NCI-H146 treated with DMSO at 0.1 percent for 48 hours (cell line): ENCODE data around the gene ENOX1.
A peak's percentile ranks its signal among the peaks of the same experiment; 100 is the strongest.

Experiments used
- DNase-seq: peaks from one replicate; lab custom pipeline; 2025; ENCODE audit not compliant: unreplicated experiment; lab: John Stamatoyannopoulos, UW

The ENOX1 gene

DNA sequence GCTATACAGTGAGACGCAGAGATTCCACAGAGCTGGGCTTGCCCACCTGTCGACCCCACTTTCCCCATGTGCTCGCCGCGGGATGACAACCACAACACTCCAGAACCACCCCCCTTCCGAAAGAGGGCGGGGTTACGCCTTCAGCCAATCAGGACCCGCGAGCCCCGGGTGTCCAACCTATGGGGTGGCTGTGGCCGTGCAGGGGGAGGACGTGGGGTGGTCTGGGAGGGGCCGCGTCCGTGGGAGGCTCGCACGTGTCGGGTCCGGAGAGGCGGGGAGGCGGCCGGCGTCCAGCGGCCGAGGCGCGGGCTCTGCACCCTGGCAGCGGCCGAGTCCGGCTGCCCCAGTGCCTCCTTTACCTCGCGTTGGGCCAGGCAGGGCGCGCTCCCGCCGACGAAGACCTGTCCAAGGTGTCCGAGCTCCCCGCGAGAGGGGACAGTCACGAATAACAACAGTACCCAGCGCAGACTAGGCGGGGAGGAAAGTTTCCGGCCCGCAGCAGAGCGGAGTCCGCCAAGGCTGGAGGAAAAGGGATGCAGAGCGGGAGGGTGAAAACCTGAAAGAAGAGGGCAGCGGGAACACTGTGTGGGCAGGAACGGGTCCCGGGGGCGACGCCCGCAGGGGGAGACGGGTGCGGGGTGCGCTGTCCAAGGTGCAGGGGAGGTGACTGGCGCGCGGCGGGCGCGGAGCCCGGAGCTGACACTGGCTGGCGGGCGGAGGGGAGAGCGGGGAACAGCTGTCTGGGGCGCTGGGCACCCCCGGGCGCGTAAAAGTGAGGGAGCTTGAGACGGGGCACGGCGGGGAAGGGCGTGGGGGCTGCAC is 911 bp downstream of the ENOX1 start:
- DNase-seq, result peak; percentile 66

DNA sequence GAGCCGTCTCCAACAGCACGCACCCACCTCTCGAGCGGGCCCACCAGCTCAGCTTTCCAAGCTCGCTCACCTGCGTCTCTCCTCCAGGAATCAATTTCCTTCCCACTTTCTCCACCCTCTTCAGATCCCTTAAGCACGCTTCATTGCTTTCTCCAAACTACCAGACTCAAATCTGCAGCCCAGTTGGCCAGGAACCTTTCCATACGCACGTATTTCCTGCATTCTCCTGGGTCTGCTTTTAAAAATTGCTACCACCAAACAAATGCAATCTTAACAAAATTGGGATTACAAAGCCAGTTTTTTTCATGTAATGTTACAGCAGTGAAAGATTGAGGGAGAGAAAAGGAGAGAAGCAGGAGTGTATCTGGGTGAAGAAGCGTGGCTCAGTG is 1.5 kb downstream of the ENOX1 start:
- DNase-seq, result no peak

DNA sequence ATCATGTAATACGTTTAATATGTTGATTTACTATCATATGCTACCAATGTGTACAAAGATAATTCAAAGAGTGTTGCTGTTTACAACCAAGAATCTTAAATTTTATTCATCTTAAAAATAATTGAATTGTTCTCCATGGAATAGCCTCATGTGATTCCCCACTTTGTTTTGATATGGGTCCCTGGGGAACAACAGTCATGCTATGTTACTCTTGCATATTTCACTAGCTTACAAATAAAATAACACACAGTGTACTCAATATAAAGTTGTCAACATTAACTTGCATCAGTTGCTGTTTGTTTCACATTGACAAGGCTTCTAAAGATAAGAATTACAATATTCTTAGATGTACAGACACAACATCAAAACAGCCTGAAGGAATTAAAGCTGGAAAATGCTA is 2.3 kb downstream of the ENOX1 start:
- DNase-seq, result no peak

DNA sequence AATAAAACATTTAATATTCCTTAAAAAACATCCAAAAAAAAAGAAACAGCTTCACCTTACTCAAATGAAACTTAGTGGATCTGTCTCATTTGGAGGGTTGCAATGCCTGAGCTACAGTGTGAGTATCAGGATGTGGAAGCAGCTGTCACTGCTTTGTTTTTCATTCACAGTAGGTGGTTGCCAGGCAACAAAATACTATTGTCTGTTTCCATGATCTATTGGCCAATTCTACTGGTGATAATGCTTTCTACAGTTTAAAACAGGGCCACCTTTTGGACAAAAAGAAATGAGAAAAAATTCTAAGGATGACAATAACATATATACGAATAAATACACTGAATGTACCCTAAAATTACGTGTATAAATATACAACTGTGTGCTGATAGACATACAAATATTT is 3.0 kb downstream of the ENOX1 start:
- DNase-seq, result peak; percentile 85

DNA sequence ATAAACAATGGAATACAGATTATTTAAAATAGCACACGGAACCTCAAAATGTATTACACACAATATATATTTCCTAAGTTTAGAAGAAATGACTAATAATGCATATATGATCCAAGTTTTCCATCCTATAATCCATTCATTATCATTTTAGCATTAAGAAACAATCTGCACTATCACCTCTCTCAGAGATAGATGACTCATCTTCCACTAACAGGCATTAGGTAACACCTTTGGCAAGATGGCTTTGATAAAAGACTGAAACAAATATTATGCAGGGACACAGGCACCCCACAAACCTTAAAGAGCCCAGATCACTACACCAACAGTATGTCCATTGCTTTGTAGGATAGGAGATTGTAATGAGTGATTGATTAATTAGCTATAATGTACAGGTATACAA is 4.1 kb downstream of the ENOX1 start:
- no peak for DNase-seq

DNA sequence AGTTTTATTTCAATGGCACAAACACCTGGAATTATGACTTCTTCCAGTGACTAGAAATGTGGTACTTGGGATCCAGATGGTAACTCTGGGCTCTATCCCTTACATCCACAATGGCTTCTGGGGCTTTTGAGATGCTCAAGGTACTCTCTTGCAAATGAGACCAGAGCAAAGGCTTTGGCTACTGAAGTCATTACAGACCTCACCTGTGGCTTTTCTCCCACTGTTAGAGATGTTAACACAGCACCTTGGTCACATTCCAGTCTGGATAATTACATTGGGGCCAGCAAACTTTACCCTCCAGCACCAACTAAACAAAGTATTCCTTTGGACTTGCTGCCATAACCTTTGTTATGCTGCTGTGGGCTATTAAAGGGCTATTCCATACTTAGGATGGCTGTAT is 6.1 kb downstream of the ENOX1 start:
- no peak for DNase-seq

DNA sequence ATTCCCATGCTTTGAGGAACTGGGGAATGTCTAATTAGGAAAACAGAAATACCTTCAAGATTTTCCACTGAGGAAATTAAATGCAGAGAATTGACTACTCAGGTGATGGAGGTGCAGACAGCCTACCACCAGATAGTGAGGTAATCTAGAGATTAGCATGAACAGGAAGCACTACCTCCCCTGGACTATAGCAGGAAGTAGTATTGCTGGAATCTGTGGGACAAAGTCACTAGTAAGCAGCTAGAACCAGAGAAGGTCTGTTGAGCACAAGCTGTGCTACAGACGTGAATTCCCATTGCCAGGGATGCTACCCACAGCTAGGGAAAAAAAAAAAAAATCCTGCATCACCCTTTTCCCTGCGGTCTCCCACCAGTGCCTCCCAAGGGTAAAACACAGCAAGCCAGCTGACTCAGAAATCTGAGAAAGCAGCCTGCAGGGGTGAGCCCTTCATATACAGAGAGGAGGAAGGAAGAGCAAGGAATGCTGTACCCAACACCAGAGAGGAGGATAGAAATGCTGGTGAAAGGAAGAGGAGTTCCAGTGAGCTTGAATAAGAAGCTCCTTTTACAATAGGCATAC is 10.2 kb downstream of the ENOX1 start:
- DNase-seq, result no peak

DNA sequence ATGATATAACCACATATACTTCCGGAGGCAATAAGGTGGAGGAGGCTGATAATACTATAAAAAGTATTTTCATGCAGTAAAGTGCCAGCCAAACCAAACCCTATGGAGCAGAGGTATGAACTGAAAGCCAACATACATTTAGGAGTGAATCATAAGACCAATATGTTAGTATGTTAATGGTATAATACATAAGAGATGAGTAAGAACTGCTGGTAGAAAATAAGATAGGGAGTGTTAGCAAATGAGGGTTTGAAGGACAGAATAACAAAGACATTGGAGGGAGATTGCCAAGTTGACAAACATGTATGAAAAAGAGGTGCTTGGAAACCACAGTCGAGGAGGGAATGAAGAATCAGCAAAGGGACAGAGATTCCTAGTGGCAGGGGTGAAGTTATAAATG is 10.8 kb downstream of the ENOX1 start:
- no peak for DNase-seq

DNA sequence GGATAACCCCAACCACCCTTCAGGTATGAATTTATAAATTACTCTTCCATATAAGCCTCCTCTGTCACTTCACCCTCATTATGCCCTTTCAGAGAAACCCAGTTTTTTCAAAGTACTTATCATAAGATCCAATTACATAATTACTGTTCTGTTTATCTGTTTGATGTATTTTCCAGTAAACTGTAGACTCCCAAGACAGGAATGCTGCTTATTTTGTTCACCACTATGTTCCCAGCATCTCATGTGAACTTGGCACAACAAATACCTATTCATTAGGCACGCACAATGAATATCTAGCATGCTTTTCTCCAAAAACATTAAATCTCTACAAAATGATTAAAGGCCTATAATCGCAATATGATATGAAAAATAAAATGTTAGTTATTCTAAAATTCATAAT is 13.2 kb downstream of the ENOX1 start:
- no peak for DNase-seq

DNA sequence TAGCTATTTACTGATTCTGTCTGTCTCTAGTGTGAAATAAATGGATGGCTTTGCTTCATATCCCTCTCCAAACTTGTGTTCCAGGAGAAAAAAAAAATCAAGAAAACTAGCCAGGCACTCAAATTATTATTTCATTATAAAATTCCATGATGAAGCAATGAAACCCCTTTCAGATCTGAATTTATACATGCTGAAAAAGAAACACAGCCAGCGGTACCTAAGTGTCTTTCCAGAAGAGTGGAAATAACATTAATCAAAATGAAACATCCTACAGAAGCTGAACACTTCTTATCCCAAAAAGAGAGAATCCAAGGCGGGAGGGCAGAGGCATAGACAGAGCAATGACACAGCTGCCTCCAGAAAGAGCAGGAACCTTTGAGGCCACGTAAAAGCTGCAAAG is 15.9 kb downstream of the ENOX1 start:
- no peak for DNase-seq

DNA sequence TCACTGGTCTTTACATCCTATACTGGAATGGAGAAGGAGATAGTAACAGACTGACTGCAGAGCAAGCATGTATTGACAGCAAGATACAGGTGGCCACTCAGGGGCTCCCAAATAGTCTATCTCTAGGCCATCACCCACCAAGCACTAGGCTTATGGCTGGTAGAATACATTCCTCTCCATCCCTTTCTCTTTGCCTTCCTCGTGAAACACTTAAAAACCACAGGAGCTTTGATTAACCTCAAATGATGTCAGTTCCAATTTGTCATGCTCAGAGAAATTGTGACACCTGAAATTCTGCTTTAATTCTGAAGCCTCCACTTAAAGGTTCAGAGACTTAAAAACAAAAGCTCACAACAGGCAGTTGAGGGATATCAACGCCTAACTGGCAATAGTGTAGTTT is 17.2 kb downstream of the ENOX1 start:
- no peak for DNase-seq

DNA sequence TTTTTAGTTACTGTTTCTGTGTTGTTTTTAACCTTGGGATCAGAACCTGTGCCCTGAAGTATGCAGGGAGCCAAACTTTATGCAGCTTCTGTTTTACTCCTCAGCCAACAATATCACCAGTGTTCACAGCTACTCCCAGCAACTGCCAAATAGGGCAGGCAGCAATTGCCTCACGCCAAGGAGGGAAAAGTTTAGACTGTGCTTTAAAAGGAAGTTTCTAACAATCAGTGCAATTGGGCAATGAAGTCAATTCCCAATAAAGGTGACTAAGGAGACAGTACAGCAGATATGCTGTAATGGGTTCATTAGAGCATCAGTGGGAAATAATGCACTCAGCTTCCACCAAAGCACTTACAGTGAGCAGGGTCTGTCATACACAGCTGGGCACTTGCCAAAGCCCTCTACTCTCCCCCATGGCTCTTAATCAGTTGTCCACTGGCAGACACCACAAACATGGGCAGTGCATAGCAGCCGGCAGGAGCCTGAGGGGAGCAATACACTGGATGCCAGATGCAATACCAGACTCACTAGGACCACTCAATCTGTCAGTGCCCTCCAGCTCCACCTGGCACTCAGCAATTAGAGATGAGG is 19.3 kb downstream of the ENOX1 start:
- no peak for DNase-seq

DNA sequence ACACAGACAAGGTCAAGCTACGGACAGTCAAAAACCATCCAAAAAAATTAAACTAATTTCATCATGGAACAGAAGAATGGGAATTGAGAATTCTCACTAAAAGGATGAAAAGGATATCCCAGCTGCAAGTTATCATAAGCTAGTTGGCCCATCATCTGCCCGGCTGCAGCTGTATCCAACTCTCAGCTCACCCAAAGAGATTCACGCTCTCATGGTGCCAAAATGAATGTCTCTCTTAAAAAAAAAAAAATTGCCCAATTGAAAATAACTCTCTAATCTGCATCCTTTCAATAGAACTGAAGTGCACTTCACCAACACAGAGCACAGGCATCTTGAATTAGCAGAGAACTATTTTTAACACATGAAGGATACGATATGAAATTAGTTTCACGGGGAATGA is 20.0 kb downstream of the ENOX1 start:
- no peak for DNase-seq

DNA sequence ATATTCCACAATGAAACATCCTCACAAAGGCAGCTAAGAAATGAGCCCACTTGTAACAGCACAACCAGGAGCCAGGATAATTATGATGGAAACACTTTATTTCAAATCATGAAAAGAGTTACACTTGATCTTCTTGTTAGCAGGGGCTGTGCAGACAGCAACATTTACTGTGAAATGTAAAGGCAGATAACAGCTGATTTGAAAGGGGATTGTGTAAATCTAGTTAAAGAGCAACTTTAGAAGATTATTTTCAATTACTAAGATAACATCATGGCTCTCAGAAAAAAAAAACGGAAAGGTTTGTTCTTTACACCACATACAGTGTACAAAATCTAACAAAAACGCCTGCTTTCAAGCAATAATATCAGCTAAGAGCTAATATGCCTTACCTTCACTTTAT is 22.4 kb downstream of the ENOX1 start:
- DNase-seq, result no peak

DNA sequence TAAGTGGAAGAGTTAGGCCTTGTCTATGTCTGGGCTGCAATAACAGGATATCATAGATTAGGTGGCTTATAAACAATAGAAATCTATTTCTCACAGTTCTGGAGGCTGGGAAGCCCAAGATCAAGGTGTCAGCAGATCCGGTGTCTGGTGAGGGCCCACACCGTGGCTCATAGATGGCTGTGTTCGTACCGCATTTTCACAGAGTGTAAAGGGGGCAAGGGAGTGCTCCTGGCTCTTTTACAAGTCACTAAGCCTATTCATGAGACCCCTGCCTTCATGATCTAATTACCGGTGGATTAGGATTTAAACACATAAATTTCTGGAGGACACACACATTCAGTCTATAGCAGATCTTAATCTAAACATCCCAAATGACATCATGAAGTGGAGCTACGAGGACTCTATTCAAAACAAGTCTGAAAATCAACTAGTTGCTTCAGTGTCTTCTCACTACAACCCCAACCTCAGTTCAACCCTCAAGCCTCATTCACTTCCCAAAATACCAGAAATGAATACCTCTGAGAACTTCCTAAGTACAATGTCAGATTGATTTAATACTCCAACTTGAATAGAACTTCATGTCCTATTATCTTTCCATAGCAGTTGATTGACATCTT is 23.5 kb downstream of the ENOX1 start:
- no peak for DNase-seq

DNA sequence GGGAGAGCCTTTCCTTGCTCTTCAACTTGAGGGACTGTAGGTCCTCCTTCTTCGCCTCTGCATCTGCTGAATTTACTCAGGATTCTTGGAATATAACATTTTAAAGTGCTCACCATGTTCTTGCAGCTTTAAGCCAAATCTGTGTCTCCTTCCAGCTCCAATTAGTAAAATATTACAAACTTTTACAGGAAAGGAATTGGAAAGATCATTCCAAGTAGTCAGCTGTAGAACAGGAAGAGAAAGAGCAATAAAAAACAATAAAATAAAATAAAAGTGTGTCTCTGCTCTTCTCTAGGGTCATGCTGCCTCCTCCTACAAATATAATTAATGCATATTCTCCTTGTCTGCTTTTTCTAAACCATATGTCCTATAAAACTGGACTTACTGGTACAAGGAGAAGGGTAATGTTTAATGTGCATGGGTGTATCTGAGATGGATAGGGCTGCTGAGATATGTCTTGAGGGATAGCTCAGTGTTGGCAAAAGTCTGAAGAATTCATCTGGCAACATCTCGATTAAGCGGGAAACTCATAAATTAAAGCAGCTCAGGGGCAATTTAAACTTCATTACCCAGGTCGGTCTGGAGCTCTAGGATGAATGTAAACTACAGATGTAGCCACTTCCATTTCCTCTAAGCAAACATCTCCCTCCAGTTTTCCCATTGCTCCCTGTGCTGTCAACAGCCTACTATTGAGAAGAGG is 25.0 kb downstream of the ENOX1 start:
- DNase-seq, result no peak

DNA sequence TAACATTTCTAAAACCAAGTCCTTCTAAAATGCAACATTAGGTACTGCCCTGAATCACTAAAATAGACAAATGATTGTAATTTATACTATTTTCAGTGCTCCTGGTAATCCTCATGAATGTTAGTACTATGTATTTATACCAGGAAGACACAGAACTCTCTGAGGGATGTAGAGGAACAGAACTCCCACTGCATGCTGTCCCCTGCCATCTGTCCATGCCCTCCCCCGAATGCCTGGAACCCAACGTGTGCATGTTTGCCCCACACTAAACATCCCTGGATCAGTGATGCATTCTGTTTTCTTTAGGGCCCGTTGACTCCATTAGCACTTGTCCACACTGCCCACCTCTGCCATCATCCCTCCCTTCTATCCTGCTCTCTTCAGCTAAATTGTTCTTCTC is 26.5 kb downstream of the ENOX1 start:
- no peak for DNase-seq

DNA sequence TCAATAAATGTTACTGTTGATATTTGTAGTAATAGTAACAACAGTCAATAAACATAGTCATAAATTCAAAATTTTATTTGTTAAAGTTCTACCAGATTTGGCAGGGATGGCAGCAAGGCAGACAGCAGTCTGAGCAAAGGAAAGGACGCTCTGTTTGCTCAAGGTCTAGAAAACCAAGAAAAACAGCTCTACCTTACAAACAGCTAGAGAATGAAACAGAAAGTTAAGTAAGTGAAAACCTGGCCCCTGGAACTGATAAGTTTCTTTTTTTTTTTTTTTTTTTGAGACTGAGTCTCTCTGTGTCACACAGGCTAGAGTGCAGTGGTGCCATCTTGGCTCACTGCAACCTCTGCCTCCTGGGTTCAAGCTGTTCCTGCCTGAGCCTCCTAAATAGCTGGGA is 27.9 kb downstream of the ENOX1 start:
- no peak for DNase-seq

DNA sequence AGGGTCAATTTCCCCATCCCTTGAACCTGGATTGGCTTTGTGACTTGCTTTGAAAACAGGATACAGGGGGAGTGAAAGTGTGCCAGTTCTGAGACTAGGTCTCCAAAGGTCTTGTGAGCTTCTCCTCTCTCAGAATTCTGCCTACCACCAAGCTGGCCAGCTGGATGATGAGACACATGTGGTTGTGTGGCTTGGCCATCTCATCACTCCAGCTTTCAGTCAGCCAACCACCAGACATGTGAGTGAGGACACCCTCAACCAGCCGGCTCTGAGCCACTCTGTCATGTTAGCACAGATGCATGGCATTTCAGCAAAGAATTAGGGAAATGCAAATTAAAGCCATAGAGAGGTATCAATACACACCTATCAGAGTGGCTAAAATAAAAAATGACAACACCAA is 29.5 kb downstream of the ENOX1 start:
- DNase-seq, result no peak

DNA sequence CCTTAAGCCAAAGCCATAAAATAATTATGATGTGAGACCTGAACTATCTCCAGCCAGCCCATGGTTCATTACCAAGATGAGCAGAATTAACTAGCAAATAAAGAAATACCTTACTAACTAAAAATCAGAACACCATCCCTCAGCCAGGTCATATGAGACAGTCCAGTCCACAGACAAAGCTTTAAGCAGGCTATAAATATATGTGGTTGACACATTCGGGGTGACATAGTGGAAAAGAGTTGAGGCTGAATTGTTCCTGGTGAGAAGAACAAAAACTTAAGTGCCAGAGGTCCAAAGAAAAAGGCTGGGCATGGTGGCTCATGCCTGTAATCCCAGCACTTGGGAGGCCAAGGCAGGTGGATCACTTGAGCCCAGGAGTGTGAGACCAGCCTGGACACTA is 30.9 kb downstream of the ENOX1 start:
- DNase-seq, result no peak

DNA sequence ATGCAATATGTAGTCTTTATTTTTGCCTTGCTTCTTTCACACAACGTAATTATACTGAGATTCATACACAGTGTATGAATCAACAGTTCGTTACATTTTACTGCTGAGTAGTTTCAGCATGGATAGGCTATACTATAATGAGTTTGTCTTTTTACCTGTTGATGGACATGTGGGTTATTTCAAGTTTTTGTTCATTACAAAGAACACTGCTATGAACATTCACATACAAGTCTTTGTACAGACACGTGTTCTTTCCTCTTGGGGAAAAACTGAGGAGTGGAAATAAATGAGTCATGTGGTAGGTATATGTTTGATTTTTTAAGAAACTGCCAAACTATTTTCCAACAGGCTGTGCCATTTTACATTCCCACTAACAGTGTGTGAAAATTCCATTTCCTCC is 35.1 kb downstream of the ENOX1 start:
- DNase-seq, result no peak

DNA sequence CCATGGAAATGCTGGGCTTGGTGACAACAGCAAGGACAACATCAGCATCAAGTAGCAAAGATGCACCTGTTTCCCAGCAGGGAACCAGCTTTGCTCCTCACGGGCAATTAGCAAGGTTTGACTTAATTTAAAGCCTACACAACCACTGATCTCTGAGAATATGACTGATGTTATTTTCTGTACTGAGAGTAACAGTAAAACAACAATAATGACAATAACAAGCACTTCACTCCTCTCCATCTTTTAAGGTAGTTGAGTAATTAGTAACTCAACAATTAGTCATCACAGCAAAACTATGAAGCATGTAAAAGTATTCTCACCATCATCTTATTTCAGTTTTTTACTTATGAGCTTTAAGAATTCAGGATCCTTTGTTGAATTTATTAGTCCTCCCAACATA is 37.3 kb downstream of the ENOX1 start:
- DNase-seq, result peak; percentile 72
